ENCODE measurements around the gene DEAF1. TPM values are rescaled to one million over a fixed set of nuclear protein-coding genes. Genes with fewer than 3 reads are reported as not detected.

DEAF1 gene
- total RNA-seq, 2 experiments from 2014 or later, result 68.4 to 79.6 TPM

- H3K4me1 Mint-ChIP-seq (ENCODE audit: low read depth), result peaks cover 12% of the 10 kb centered on the region
- H3K27ac Mint-ChIP-seq, result no peak overlapping the region
- H3K4me3 Mint-ChIP-seq, result peak overlapping the region; percentile 34
- no peak for ATAC-seq (ENCODE audit: poor library complexity)
- peaks cover under 1% of the 10 kb centered on the region for H3K27me3 Mint-ChIP-seq
- H3K36me3 Mint-ChIP-seq (ENCODE audit: low read depth), result peaks cover 5% of the 10 kb centered on the region
- no peak overlapping the region for H3K27ac ChIP-seq (ENCODE audit: low read depth in 1 of 2, low read length in 2 of 2)
- ChIA-PET CTCF (no interaction called here), POLR2A (no interaction called here)
- no peaks in the 10 kb centered on the region for H3K9me3 ChIP-seq (ENCODE audit: control insufficient read depth in 1 of 2, insufficient read depth in 1 of 2, low read length in 2 of 2)
- DNase-seq, result peak in 1 of 14 experiments; percentile 30
- H3K36me3 ChIP-seq (ENCODE audit: insufficient read depth, low read length), result peaks cover 12% of the 10 kb centered on the region
- H3K9me3 Mint-ChIP-seq, result no peaks in the 10 kb centered on the region
- TF ChIP-seq, protein P1, sequence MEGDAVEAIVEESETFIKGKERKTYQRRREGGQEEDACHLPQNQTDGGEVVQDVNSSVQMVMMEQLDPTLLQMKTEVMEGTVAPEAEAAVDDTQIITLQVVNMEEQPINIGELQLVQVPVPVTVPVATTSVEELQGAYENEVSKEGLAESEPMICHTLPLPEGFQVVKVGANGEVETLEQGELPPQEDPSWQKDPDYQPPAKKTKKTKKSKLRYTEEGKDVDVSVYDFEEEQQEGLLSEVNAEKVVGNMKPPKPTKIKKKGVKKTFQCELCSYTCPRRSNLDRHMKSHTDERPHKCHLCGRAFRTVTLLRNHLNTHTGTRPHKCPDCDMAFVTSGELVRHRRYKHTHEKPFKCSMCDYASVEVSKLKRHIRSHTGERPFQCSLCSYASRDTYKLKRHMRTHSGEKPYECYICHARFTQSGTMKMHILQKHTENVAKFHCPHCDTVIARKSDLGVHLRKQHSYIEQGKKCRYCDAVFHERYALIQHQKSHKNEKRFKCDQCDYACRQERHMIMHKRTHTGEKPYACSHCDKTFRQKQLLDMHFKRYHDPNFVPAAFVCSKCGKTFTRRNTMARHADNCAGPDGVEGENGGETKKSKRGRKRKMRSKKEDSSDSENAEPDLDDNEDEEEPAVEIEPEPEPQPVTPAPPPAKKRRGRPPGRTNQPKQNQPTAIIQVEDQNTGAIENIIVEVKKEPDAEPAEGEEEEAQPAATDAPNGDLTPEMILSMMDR (IDR thresholded peaks at IDR 0.05), result no peak
- H3K27me3 ChIP-seq (ENCODE audit: control insufficient read depth in 1 of 2, insufficient read depth in 2 of 2, low read length in 2 of 2), result no peaks in the 10 kb centered on the region
- H3K4me1 ChIP-seq (ENCODE audit: insufficient read depth, low read length), result peaks cover 33% of the 10 kb centered on the region
- no peak overlapping the region for H3K4me3 ChIP-seq (ENCODE audit: low read length)
- intact Hi-C loops (cut with DNase I, micrococcal nuclease), result loop anchor here in 1 of 2 experiments (5.0 kb wide), 1 partner anchor 309 kb away; the partner anchor contains the start of gene AP2A2
Observed at GRCh38 chr11:617912-618682, 76.9 kb downstream of the DEAF1 start.

DNA sequence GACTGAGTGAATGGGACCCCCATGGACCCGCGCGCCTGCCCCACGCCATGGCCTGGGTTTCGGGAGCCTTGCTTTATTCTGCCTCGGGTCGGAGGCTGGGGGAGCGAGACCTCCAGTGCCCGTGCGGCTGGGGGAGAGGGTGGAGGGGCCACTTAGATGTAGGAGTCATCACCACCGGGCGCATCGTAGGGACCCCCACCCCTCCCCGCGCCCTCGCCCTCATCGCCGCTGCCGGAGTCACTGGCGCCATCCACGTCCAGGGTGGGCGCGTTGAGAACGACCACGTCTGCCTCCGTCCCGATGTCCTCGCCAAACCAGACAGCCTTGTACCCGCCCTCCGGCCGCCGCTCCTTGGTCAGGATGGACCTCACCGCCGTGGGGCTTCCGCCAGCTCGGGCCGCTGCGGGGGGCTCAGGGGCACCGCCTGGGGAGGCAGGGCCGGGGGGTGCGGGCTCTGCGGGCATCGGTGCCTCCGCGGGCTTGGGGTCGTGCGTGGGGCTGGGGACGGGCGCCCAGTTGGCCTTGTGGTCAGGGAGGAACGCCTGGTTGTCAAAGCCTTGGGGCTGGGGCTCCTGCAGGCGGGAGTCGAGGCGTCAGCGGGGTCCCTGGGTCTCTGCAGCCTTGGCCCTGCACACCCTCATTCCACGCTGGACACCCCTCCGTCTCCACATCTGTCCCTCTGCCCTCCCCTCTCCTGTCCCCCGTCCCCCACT lies 77.7 kb downstream of the DEAF1 start:
- H3K27ac Mint-ChIP-seq, result no peak overlapping the region
- H3K9me3 Mint-ChIP-seq, result no peaks in the 10 kb centered on the region
- H3K36me3 Mint-ChIP-seq (ENCODE audit: low read depth), result peaks cover 8% of the 10 kb centered on the region
- peaks cover 12% of the 10 kb centered on the region for H3K4me1 Mint-ChIP-seq (ENCODE audit: low read depth)
- no peaks in the 10 kb centered on the region for H3K27me3 Mint-ChIP-seq
- DNase-seq (peak in 1 of 14 experiments; percentile 40), ATAC-seq (ENCODE audit: poor library complexity) (no peak)
- Histone ChIP-seq H3K36me3 (ENCODE audit: insufficient read depth, low read length) (peaks cover 19% of the 10 kb centered on the region), H3K4me3 (ENCODE audit: low read length) (no peak overlapping the region), H3K4me1 (ENCODE audit: insufficient read depth, low read length) (peaks cover 34% of the 10 kb centered on the region), H3K27me3 (ENCODE audit: control insufficient read depth in 1 of 2, insufficient read depth in 2 of 2, low read length in 2 of 2) (no peaks in the 10 kb centered on the region), H3K9me3 (ENCODE audit: control insufficient read depth in 1 of 2, insufficient read depth in 1 of 2, low read length in 2 of 2) (peaks cover 0 to 3% of the 10 kb centered on the region in 2 experiments), H3K27ac (ENCODE audit: low read depth in 1 of 2, low read length in 2 of 2) (no peak overlapping the region)
- TF ChIP-seq, protein P1 (IDR thresholded peaks at IDR 0.05), result no peak
- CTCF ChIA-PET, result no interaction called here
- intact Hi-C loops (cut with DNase I, micrococcal nuclease), result loop anchor here in 1 of 2 experiments (5.0 kb wide), 1 partner anchor 310 kb away; the partner anchor contains the start of gene AP2A2
- H3K4me3 Mint-ChIP-seq, result peak overlapping the region; percentile 96
- POLR2A ChIA-PET, result no interaction called here

DNA sequence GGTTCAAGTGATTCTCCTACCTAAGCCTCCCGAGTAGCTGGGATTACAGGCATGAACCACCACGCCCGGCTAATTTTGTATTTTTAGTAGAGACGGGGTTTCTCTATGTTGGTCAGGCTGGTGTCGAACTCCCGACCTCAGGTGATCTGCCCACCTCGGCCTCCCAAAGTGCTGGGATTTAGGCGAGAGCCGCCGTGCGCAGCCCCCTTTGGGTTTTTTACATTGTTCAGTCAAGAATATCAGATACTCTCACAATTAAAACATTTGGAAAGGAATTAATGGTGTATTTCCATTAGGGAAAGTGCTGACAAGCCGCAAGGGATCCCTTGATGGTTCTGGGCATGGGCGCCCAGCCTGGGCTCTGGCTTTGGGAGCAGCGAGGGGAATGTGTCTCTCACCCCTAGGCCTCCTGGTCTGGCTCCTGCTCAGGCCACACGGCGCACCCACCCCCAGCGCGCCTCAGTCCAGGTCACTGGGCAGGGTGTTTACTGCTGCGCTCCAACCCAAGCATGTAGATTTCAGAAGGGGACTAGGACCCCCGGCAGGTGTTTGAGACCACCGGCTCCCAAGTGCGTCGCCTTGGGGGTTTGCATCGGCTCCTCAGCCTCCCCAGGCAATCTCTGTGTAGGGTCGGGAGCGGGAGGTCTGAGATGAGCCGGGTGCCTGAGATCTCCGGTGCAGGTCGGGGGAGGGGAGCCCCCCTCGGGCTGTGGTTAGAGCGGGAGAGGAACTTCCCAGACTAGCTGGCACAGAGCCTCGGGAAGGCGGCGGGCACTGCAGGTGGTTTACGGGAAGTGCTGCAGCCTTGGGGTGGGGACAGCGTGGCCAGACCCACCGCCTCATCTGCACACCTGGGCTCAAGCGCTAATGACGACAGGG lies 78.5 kb downstream of the DEAF1 start:
- Histone ChIP-seq H3K27ac (ENCODE audit: low read depth in 1 of 2, low read length in 2 of 2) (peak overlapping the region; percentile 83 to 95), H3K4me3 (ENCODE audit: low read length) (peak overlapping the region; percentile 97), H3K36me3 (ENCODE audit: insufficient read depth, low read length) (peaks cover 27% of the 10 kb centered on the region), H3K27me3 (ENCODE audit: control insufficient read depth in 1 of 2, insufficient read depth in 2 of 2, low read length in 2 of 2) (no peaks in the 10 kb centered on the region), H3K9me3 (ENCODE audit: control insufficient read depth in 1 of 2, insufficient read depth in 1 of 2, low read length in 2 of 2) (peaks cover 0 to 3% of the 10 kb centered on the region in 2 experiments), H3K4me1 (ENCODE audit: insufficient read depth, low read length) (peaks cover 34% of the 10 kb centered on the region)
- peaks cover 16% of the 10 kb centered on the region for H3K4me1 Mint-ChIP-seq (ENCODE audit: low read depth)
- ATAC-seq (ENCODE audit: poor library complexity) (no peak), DNase-seq (peak in 2 of 14 experiments; percentile 34 to 44)
- TF ChIP-seq, protein P1 (IDR thresholded peaks at IDR 0.05), result no peak
- no peaks in the 10 kb centered on the region for H3K9me3 Mint-ChIP-seq
- peak overlapping the region; percentile 96 for H3K4me3 Mint-ChIP-seq
- CTCF ChIA-PET, result interaction anchor here (1.0 to 1.5 kb wide), 2 partner anchors 59 to 62 kb away, joined by 4 read pairs; no protein-coding TSS in a partner anchor
- H3K36me3 Mint-ChIP-seq (ENCODE audit: low read depth), result peaks cover 16% of the 10 kb centered on the region
- intact Hi-C loops (cut with DNase I, micrococcal nuclease), result loop anchor here in 1 of 2 experiments (5.0 kb wide), 1 partner anchor 311 kb away; the partner anchor contains the start of gene AP2A2
- H3K27ac Mint-ChIP-seq, result peak overlapping the region; percentile 89
- POLR2A ChIA-PET, result interaction anchor here (0.6 to 1.5 kb wide), 8 partner anchors 16 to 203 kb away, joined by 3 to 12 read pairs (median 4); partner anchors contain the start of genes DEAF1, PHRF1, PNPLA2 and TMEM80
- H3K27me3 Mint-ChIP-seq, result no peaks in the 10 kb centered on the region

Data from CD4-positive, alpha-beta T cell (primary cell).